ENCODE data around the gene TMEM163. TPM values are rescaled to one million over a fixed set of nuclear protein-coding genes. Genes with fewer than 3 reads are reported as not detected.

Gene TMEM163
- total RNA-seq, 4 donors from 2014 or later, result 0.27 to 4.7 (median 1.1) TPM

DNA sequence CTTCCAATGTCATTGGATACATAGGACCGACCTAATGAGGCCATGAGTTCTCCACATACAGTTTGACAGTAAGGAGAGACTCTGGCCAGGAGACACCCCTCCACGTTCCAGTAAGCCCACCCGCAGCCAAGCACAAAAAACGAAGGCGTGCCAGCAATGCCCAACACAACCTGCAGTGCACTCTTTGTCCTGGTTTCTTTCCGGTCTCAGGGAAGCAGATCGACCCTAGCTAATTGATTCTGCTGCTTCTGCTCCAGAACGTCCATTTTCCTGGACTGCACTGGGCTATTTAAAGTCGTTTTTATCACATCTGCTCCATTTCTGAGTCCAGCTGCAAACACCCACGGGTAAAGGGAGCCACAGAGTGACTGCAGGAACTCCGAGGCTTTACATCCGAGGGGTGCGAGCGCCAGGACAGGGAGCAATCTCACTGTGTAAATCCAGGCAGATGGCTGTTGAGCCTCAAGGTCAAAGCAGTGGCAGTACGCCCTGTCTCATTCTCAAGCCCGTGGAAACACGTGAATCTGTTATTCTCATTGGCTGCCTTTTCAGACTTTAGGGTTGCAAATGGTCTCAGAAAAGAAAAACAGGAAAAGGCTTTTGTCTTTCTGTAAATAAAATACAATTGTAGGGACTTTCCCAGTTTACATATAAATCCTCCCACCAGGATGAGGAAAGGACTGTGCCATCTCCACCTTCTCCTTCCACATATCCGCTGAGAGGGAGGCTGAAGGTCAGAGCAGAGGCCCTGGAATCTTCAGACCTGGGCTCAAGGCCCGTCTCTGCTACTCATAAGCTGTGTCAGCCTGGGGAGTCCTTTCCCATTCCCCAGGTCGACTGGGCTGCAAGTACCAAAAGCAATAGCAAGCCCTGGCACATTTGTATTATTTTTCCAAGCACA is 40.7 kb downstream of the TMEM163 start:
- no peak overlapping the region for H3K27ac ChIP-seq

DNA sequence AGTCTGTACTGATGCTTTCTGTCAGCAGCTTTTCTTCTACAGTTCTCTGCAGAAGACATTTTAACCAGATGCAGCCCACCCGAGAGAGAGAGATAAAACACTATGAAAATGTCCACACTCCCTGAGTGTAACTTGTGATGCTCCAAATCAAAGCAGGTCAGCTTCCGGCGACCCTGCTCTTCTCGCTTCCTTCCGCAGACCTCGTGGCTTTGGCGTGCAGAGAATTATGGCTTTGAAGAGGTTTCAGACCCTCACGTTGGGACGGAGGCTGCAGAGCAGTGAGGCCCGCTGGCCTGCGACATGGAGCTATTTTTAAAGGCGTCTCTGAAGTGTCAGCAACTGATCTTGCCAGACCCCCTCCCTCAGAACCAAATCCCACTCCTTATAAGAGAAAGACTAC is 41.8 kb downstream of the TMEM163 start:
- TF ChIP-seq, protein P1, sequence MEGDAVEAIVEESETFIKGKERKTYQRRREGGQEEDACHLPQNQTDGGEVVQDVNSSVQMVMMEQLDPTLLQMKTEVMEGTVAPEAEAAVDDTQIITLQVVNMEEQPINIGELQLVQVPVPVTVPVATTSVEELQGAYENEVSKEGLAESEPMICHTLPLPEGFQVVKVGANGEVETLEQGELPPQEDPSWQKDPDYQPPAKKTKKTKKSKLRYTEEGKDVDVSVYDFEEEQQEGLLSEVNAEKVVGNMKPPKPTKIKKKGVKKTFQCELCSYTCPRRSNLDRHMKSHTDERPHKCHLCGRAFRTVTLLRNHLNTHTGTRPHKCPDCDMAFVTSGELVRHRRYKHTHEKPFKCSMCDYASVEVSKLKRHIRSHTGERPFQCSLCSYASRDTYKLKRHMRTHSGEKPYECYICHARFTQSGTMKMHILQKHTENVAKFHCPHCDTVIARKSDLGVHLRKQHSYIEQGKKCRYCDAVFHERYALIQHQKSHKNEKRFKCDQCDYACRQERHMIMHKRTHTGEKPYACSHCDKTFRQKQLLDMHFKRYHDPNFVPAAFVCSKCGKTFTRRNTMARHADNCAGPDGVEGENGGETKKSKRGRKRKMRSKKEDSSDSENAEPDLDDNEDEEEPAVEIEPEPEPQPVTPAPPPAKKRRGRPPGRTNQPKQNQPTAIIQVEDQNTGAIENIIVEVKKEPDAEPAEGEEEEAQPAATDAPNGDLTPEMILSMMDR (IDR thresholded peaks at IDR 0.05), result no peak
- no peak for TF ChIP-seq POLR2A (IDR thresholded peaks at IDR 0.05)
- Histone ChIP-seq H3K36me3 (no peaks in the 10 kb centered on the region), H3K9me3 (no peaks in the 10 kb centered on the region), H3K27me3 (no peaks in the 10 kb centered on the region), H3K4me3 (replicated peaks in 1 of 3) (no peak overlapping the region), H3K27ac (no peak overlapping the region), H3K4me1 (no peaks in the 10 kb centered on the region)
- DNase-seq, result no peak
- 50 to 66% methylated on average over 12 of the region's 12 CpGs for WGBS, 2 donors
- intact Hi-C loops (cut with DNase I), result no loop called here

More for the DNA sequence above, 40.7 kb downstream of the TMEM163 start:
- WGBS, 2 donors, result 67 to 73% methylated on average over 20 of the region's 20 CpGs
- H3K27me3 ChIP-seq, result no peaks in the 10 kb centered on the region
- no peaks in the 10 kb centered on the region for H3K9me3 ChIP-seq
- H3K4me1 ChIP-seq, result no peaks in the 10 kb centered on the region
- DNase-seq, result no peak
- no peak for TF ChIP-seq POLR2A (IDR thresholded peaks at IDR 0.05)
- TF ChIP-seq, protein P1 (IDR thresholded peaks at IDR 0.05), result no peak
- no peaks in the 10 kb centered on the region for H3K36me3 ChIP-seq
- no peak overlapping the region for H3K4me3 ChIP-seq (replicated peaks in 1 of 3)
- intact Hi-C loops (cut with DNase I), result no loop called here

DNA sequence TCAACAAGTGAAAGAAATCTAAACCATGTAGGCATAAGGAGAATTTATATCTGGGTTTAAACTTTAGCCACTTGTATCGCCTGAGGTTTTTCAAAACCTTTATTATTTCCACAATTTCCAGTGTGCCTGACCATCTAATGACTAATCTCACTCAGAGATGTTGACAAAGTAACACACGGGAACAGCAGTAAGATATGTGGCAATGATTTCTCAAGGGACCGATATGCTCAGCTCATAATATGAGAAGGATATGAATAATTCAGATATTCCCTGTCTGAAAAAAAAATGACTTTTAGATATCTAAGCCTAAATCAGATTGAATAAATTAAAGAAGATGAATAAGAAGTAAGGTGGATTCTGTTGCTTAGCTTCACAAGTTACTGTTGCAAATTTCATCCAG is 43.5 kb downstream of the TMEM163 start:
- Histone ChIP-seq H3K27me3 (no peaks in the 10 kb centered on the region), H3K27ac (no peak overlapping the region), H3K9me3 (no peaks in the 10 kb centered on the region), H3K4me1 (peaks cover 0 to 4% of the 10 kb centered on the region in 2 donors), H3K4me3 (replicated peaks in 1 of 3) (no peak overlapping the region), H3K36me3 (no peaks in the 10 kb centered on the region)
- DNase-seq, result no peak
- intact Hi-C loops (cut with DNase I), result no loop called here
- WGBS, 2 donors, result 84 to 87% methylated on average over 3 of the region's 3 CpGs
- no peak for TF ChIP-seq POLR2A (IDR thresholded peaks at IDR 0.05)
- TF ChIP-seq, protein P1 (IDR thresholded peaks at IDR 0.05), result no peak

DNA sequence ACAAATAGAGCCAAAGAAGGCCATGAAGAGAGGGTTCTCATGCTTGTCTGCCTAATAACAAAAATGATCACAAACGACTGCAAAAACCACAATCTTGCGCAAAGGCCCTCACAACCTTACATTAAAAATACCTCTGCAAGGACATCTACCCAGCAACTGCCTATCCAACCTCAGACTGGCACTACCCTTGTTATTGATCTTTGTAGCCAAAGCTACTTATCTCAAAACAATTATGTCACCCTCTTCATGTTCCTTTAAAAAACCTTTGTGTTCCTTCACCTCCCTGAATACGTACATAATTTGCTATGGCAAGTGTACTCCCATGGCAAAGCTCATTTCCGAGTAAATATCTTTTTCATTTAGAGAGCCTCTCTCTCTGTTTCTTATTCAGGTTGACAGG is 44.1 kb downstream of the TMEM163 start:
- Histone ChIP-seq H3K27me3 (no peaks in the 10 kb centered on the region), H3K4me1 (peaks cover 0 to 7% of the 10 kb centered on the region in 2 donors), H3K9me3 (no peaks in the 10 kb centered on the region), H3K4me3 (replicated peaks in 1 of 3) (no peak overlapping the region), H3K36me3 (no peaks in the 10 kb centered on the region), H3K27ac (no peak overlapping the region)
- intact Hi-C loops (cut with DNase I), result no loop called here
- TF ChIP-seq, protein P1 (IDR thresholded peaks at IDR 0.05), result no peak
- no peak for TF ChIP-seq POLR2A (IDR thresholded peaks at IDR 0.05)
- no peak for DNase-seq
- WGBS, 2 donors, result 81 to 85% methylated on average over 4 of the region's 4 CpGs

DNA sequence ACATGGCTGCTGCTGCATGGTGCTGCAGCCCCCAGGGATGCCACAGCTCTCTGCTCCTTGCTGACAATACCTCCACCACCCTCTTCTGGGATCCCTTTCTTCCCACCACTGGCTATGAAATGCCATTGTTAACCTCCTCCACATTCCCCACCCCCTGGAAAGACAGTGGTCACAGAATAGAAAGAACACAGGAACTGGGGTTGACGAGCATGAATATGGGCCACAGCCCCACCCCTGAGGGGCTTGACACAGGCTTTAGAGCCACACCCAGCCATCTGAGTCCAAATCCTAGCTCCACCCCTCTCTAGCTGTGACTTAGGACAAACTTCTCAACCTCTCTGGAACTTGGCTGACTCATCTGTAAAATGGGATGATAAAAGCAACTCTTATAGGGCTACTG is 47.3 kb downstream of the TMEM163 start:
- DNase-seq, result no peak
- WGBS, 2 donors, result 31 to 36% methylated on average over 1 of the region's 1 CpG
- intact Hi-C loops (cut with DNase I), result no loop called here
- Histone ChIP-seq H3K9me3 (no peaks in the 10 kb centered on the region), H3K27ac (no peak overlapping the region), H3K27me3 (no peaks in the 10 kb centered on the region), H3K4me1 (peaks cover 0 to 7% of the 10 kb centered on the region in 2 donors), H3K4me3 (replicated peaks in 1 of 3) (no peak overlapping the region), H3K36me3 (no peaks in the 10 kb centered on the region)
- TF ChIP-seq, protein P1 (IDR thresholded peaks at IDR 0.05), result no peak
- no peak for TF ChIP-seq POLR2A (IDR thresholded peaks at IDR 0.05)

All from thyroid gland (tissue), 4 donors.